SK-N-SH (cell line): ENCODE measurements around the gene TMEM52B. TPM values are rescaled to one million over a fixed set of nuclear protein-coding genes. Genes with fewer than 3 reads are reported as not detected.

Source experiments
- CTCF ChIA-PET: fragments of 300-600, 350-600 bp; formaldehyde crosslinking; extraction: SDS; loops from one replicate; lab custom pipeline; 2021; lab: Yijun Ruan, JAX
- POLR2A ChIA-PET: fragments of 350-600 bp; sonication (Branson Sonifier 250); formaldehyde crosslinking; extraction: SDS; loops from one replicate; lab custom pipeline; 2020; ENCODE audit warnings: antibody characterized with exemption, inconsistent platforms; lab: Yijun Ruan, JAX
- DNase-seq: peaks from one replicate; pipeline ENCODE4 v3.0.0; 2012
- H2AFZ ChIP-seq: fragments of 200-600 bp; sonication (generic); 2 replicates; pipeline ENCODE4 v1.8.1; 2016; ENCODE audit warnings: antibody characterized with exemption, mild to moderate bottlenecking, low read depth
- H3F3A ChIP-seq: fragments of 200-600 bp; sonication (generic); replicated peaks from 2 replicates; pipeline ENCODE3; 2016; ENCODE audit warnings: antibody characterized with exemption, mild to moderate bottlenecking; ENCODE audit not compliant: insufficient read depth
- H3K27ac ChIP-seq, 2 experiments: fragments of 200-500 bp in 1 of 2; fragments of 200-600 bp in 1 of 2; sonication (Bioruptor generic) in 1 of 2; sonication (generic), shearing (Covaris generic) in 1 of 2; 2 replicates each; pipeline versions ENCODE4 v1.5.1 to v1.6.1; 2014 to 2016; ENCODE audit warnings: low read depth in 2 of 2, inconsistent platforms in 1 of 2, low read length in 1 of 2, mild to moderate bottlenecking in 1 of 2, mixed read lengths in 1 of 2
- H3K27me3 ChIP-seq: fragments of 200-600 bp; sonication (generic), shearing (Covaris generic); 2 replicates; pipeline ENCODE4 v1.6.1; 2016; ENCODE audit warnings: mixed run types; ENCODE audit not compliant: insufficient read depth
- H3K36me3 ChIP-seq, 2 experiments: fragments of 200-500 bp in 1 of 2; fragments of 200-600 bp in 1 of 2; sonication (Bioruptor generic) in 1 of 2; sonication (generic) in 1 of 2; replicated peaks in 1 of 2; 2 replicates each; pipeline versions ENCODE3 to v1.5.1; 2014 to 2016; ENCODE audit warnings: low read length in 1 of 2, mild to moderate bottlenecking in 1 of 2; ENCODE audit not compliant: insufficient read depth in 2 of 2, control insufficient read depth in 1 of 2
- H3K4me1 ChIP-seq, 2 experiments: fragments of 200-500 bp in 1 of 2; fragments of 200-600 bp in 1 of 2; sonication (Bioruptor generic) in 1 of 2; sonication (generic), shearing (Covaris generic) in 1 of 2; 2 replicates each; pipeline versions ENCODE4 v1.5.1 to v1.6.1; 2014 to 2016; ENCODE audit warnings: low read depth in 1 of 2, low read length in 1 of 2, mixed run types in 1 of 2; ENCODE audit not compliant: insufficient read depth in 2 of 2, control insufficient read depth in 1 of 2
- H3K4me2 ChIP-seq: fragments of 200-600 bp; sonication (generic), shearing (Covaris generic); 2 replicates; pipeline ENCODE4 v1.6.1; 2017; ENCODE audit warnings: mixed run types
- H3K4me3 ChIP-seq, 2 experiments: fragments of 200-500 bp in 1 of 2; fragments of 200-600 bp in 1 of 2; sonication (Bioruptor generic) in 1 of 2; sonication (generic), shearing (Covaris generic) in 1 of 2; 2 replicates each; pipeline versions ENCODE4 v1.5.1 to v1.8.1; 2014 to 2016; ENCODE audit warnings: low read depth in 2 of 2, inconsistent platforms in 1 of 2, low read length in 1 of 2, mild to moderate bottlenecking in 1 of 2, mixed read lengths in 1 of 2, moderate library complexity in 1 of 2
- H3K79me2 ChIP-seq: fragments of 200-600 bp; sonication (generic); 2 replicates; pipeline ENCODE4 v1.8.1; 2017; ENCODE audit warnings: mild to moderate bottlenecking; ENCODE audit not compliant: insufficient read depth
- H3K9ac ChIP-seq: fragments of 200-600 bp; sonication (generic); 2 replicates; pipeline ENCODE4 v1.6.1; 2017; ENCODE audit warnings: mixed run types
- H3K9me2 ChIP-seq: fragments of 200-600 bp; sonication (generic); 2 replicates; pipeline ENCODE4 v1.6.1; 2017; ENCODE audit warnings: mixed run types
- H3K9me3 ChIP-seq: fragments of 200-600 bp; sonication (generic); 2 replicates; pipeline ENCODE4 v1.6.1; 2017; ENCODE audit warnings: mixed run types, mild to moderate bottlenecking, moderate library complexity
- H4K20me1 ChIP-seq: fragments of 200-600 bp; sonication (generic); 2 replicates; pipeline ENCODE4 v1.6.1; 2017; ENCODE audit warnings: mild to moderate bottlenecking, mixed run types; ENCODE audit not compliant: insufficient read depth
- FOSL2 ChIP-seq: IDR thresholded peaks from 2 replicates; pipeline ENCODE4 v1.4.0; 2012; ENCODE audit warnings: low read depth, mild to moderate bottlenecking, moderate library complexity, borderline replicate concordance
- GABPA ChIP-seq: IDR thresholded peaks from 2 replicates; pipeline ENCODE4 v1.4.0; 2012; ENCODE audit warnings: low read depth, mild to moderate bottlenecking
- MEF2A ChIP-seq: IDR thresholded peaks from 2 replicates; pipeline ENCODE4 v1.4.0; 2012; ENCODE audit warnings: low read depth, borderline replicate concordance
- NFIC ChIP-seq: IDR thresholded peaks from 2 replicates; pipeline ENCODE4 v1.4.0; 2012; ENCODE audit warnings: borderline replicate concordance
- NRF1 ChIP-seq: IDR thresholded peaks from 2 replicates; pipeline ENCODE4 v1.6.1; 2012; ENCODE audit warnings: low read depth, mild to moderate bottlenecking, low read length
- RAD21 ChIP-seq: IDR thresholded peaks from 2 replicates; pipeline ENCODE4 v1.6.1; 2012; ENCODE audit warnings: mild to moderate bottlenecking, low read length
- RCOR1 ChIP-seq: fragments of 150-350 bp; IDR thresholded peaks from 2 replicates; pipeline ENCODE4 v1.6.1; 2017; ENCODE audit warnings: antibody characterized with exemption, low read length
- REST ChIP-seq: IDR thresholded peaks from 2 replicates; pipeline ENCODE4 v1.6.1; 2012; ENCODE audit warnings: mild to moderate bottlenecking, low read depth, low read length, moderate library complexity
- RFX5 ChIP-seq: IDR thresholded peaks from 2 replicates; pipeline ENCODE4 v1.6.1; 2012; ENCODE audit warnings: mild to moderate bottlenecking, improper control_type of control experiment, low read length
- SIN3A ChIP-seq: IDR thresholded peaks from 2 replicates; pipeline ENCODE4 v1.6.1; 2012; ENCODE audit warnings: low read depth, mild to moderate bottlenecking, low read length, moderate library complexity, borderline replicate concordance
- SMC3 ChIP-seq: IDR thresholded peaks from 2 replicates; pipeline ENCODE4 v1.6.1; 2012; ENCODE audit warnings: low read depth, low read length, improper control_type of control experiment
- WGBS: methylation state at CpG from one replicate; pipeline ENCODE4 v1.1.6; 2017; ENCODE audit warnings: low lambda C conversion rate; 5-methylcytosine and 5-hydroxymethylcytosine counted together
- polyA plus RNA-seq, 3 experiments: library from polyadenylated mRNA; depleted of rRNA; stranded (reverse); fragments of >200 nt; gene quantifications; 2 replicates each; pipeline ENCODE4 v1.2.3, GENCODE V29; 2012
- TF ChIP-seq, protein P1 (sequence below): IDR thresholded peaks from 2 replicates; pipeline ENCODE4 v1.4.0; 2012; ENCODE audit warnings: low read depth
- TF ChIP-seq, protein P2 (sequence below): fragments of 150-350 bp; IDR thresholded peaks from 2 replicates; pipeline ENCODE4 v1.6.1; 2017; ENCODE audit warnings: antibody characterized with exemption, low read length, low read depth, borderline replicate concordance

The TMEM52B gene
- polyA plus RNA-seq, 1 of the 3 experiments (the other 2 are of a cell fraction), result not detected

DNA sequence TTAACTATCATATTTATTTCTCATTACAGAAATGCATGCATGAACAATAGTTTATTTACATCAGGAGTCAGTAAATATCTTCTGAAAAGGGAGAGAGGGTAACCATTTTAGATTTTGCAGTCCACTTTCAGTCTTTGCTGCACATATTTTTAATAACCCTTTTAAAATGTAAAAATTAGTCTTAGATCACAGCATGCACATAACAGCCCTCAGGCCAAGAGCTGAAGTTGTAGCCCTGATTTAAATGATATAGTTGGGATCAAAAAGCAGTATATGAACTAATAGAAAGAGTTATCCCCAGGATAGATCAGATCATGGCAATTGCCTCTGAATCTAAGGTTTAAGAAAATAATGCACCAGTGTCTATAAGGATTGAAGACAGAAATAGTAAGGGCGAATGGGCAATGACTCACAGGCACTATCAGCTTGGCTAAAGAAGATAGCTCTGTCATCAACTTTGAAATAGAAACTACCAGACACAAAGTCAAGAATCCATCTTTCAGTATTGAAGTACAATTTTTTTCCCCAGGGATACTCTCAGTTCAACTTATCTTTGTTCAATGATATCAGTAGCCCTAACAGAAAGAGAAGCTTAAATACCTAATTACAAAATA, 35.7 kb upstream of the TMEM52B start:
- ChIA-PET CTCF (interaction anchor here (1.1 to 2.0 kb wide), 3 partner anchors 10 to 133 kb away, joined by 4 to 13 read pairs (median 4); no protein-coding TSS in a partner anchor), POLR2A (no interaction called here)
- no peaks in the 10 kb centered on the region for H3K9me3 ChIP-seq
- H3K79me2 ChIP-seq, result no peaks in the 10 kb centered on the region
- H3K9me2 ChIP-seq, result no peaks in the 10 kb centered on the region
- DNase-seq, result no peak
- no peak overlapping the region for H3K9ac ChIP-seq
- H3K36me3 ChIP-seq, result no peaks in the 10 kb centered on the region
- peaks cover 18% of the 10 kb centered on the region; the same call in 1 of the 2 replicates for H3K27me3 ChIP-seq
- 8% methylated on average over 1 of the region's 1 CpG for WGBS
- no peaks in the 10 kb centered on the region for H4K20me1 ChIP-seq
- H3F3A ChIP-seq, result no peaks in the 10 kb centered on the region
- no peak overlapping the region for H3K4me2 ChIP-seq
- no peak overlapping the region for H3K4me3 ChIP-seq
- TF ChIP-seq RCOR1 (no peak), RAD21 (no peak), SIN3A (no peak), NFIC (no peak), RFX5 (no peak), SMC3 (no peak), GABPA (no peak), REST (no peak), FOSL2 (no peak), NRF1 (no peak), MEF2A (no peak)
- TF ChIP-seq, protein P1, sequence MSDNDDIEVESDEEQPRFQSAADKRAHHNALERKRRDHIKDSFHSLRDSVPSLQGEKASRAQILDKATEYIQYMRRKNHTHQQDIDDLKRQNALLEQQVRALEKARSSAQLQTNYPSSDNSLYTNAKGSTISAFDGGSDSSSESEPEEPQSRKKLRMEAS, result no peak
- TF ChIP-seq, protein P2, sequence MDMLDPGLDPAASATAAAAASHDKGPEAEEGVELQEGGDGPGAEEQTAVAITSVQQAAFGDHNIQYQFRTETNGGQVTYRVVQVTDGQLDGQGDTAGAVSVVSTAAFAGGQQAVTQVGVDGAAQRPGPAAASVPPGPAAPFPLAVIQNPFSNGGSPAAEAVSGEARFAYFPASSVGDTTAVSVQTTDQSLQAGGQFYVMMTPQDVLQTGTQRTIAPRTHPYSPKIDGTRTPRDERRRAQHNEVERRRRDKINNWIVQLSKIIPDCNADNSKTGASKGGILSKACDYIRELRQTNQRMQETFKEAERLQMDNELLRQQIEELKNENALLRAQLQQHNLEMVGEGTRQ, result no peak
- H3K27ac ChIP-seq, result no peak overlapping the region
- no peak overlapping the region for H2AFZ ChIP-seq
- no peaks in the 10 kb centered on the region for H3K4me1 ChIP-seq
